ENCODE results near the gene FOXK2.
A peak's percentile ranks its signal among the peaks of the same experiment; 100 is the strongest.

Gene FOXK2

GRCh38 chr17:82648165-82648668 is 128.7 kb downstream of the FOXK2 start, which contains the start of gene WDR45B:
Gene WDR45B (minus strand): TSS chr17:82648444. CDS start chr17:82648340, 104 bp downstream.
- no peak for TF ChIP-seq CTCF (IDR thresholded peaks at IDR 0.05; ENCODE audit: borderline replicate concordance, insufficient read depth, low read depth, low read length)
- peak within 1 kb of the TSS; percentile 97 for H3K4me3 ChIP-seq (ENCODE audit: low read depth, low read length)

GRCh38 chr17:82648742-82649331 is 129.3 kb downstream of the FOXK2 start:
- no peak for TF ChIP-seq CTCF (IDR thresholded peaks at IDR 0.05; ENCODE audit: borderline replicate concordance, insufficient read depth, low read depth, low read length)
- peak overlapping the region; percentile 52 for H3K4me3 ChIP-seq (ENCODE audit: low read depth, low read length)

- no peak overlapping the region for H3K4me3 ChIP-seq (ENCODE audit: low read depth, low read length)
- no peak for TF ChIP-seq CTCF (IDR thresholded peaks at IDR 0.05; ENCODE audit: borderline replicate concordance, insufficient read depth, low read depth, low read length)
These were observed 130.1 kb downstream of the FOXK2 start for GRCh38 chr17:82649501-82650261.

GRCh38 chr17:82650723-82651122 is 131.2 kb downstream of the FOXK2 start:
- TF ChIP-seq CTCF (IDR thresholded peaks at IDR 0.05; ENCODE audit: borderline replicate concordance, insufficient read depth, low read depth, low read length): no peak
- H3K4me3 ChIP-seq (ENCODE audit: low read depth, low read length): no peak overlapping the region

GRCh38 chr17:82653651-82654528 is 134.4 kb downstream of the FOXK2 start:
- TF ChIP-seq CTCF (IDR thresholded peaks at IDR 0.05; ENCODE audit: borderline replicate concordance, insufficient read depth, low read depth, low read length): no peak

More at GRCh38 chr17:82653651-82654528, 134.4 kb downstream of the FOXK2 start:
- no peak overlapping the region for H3K4me3 ChIP-seq (ENCODE audit: low read depth, low read length)
